RWPE2 (cell line): Measurements from ENCODE around the gene FGF18.
A peak's percentile ranks its signal among the peaks of the same experiment; 100 is the strongest.

Experiments used
- ATAC-seq: fragments of 200-7000 bp; cut with Tn5 transposase; 3 replicates; pipeline ENCODE4 v1.9.1; 2021; ENCODE audit warnings: low read depth
- DNase-seq: peaks from one replicate; pipeline ENCODE4 v3.0.0-alpha.2; 2020; ENCODE audit warnings: low spot score
- H3K27ac ChIP-seq: fragments of 450-650 bp; 2 replicates; pipeline ENCODE4 v1.5.1; 2017; ENCODE audit warnings: mild to moderate bottlenecking; ENCODE audit not compliant: poor library complexity, severe bottlenecking
- H3K27me3 ChIP-seq: fragments of 250-450 bp; sonication (Bioruptor Pico); 2 replicates; pipeline ENCODE4 v1.5.1; 2021; ENCODE audit warnings: mild to moderate bottlenecking, moderate library complexity; ENCODE audit not compliant: insufficient read depth, poor library complexity, severe bottlenecking
- H3K36me3 ChIP-seq: fragments of 250-450 bp; sonication (Bioruptor Pico); 2 replicates; pipeline ENCODE4 v1.5.1; 2020; ENCODE audit warnings: low read depth, mild to moderate bottlenecking, moderate library complexity
- H3K4me1 ChIP-seq: fragments of 250-450 bp; sonication (Bioruptor Pico); 2 replicates; pipeline ENCODE4 v1.5.1; 2021; ENCODE audit warnings: mild to moderate bottlenecking, moderate library complexity; ENCODE audit not compliant: insufficient read depth, poor library complexity, severe bottlenecking
- H3K4me3 ChIP-seq: fragments of 250-450 bp; sonication (Bioruptor Pico); 2 replicates; pipeline ENCODE4 v1.5.1; 2021; ENCODE audit warnings: mild to moderate bottlenecking, moderate library complexity; ENCODE audit not compliant: severe bottlenecking
- H3K9me3 ChIP-seq: fragments of 250-450 bp; sonication (Bioruptor Pico); 2 replicates; pipeline ENCODE4 v1.5.1; 2021; ENCODE audit warnings: mild to moderate bottlenecking, moderate library complexity; ENCODE audit not compliant: severe bottlenecking
- TF ChIP-seq, protein P1 (sequence below): fragments of 450-650 bp; IDR thresholded peaks from one replicate; pipeline ENCODE4 v1.5.1; 2017; ENCODE audit warnings: mild to moderate bottlenecking, moderate library complexity; ENCODE audit not compliant: poor library complexity, severe bottlenecking

FGF18 gene

DNA sequence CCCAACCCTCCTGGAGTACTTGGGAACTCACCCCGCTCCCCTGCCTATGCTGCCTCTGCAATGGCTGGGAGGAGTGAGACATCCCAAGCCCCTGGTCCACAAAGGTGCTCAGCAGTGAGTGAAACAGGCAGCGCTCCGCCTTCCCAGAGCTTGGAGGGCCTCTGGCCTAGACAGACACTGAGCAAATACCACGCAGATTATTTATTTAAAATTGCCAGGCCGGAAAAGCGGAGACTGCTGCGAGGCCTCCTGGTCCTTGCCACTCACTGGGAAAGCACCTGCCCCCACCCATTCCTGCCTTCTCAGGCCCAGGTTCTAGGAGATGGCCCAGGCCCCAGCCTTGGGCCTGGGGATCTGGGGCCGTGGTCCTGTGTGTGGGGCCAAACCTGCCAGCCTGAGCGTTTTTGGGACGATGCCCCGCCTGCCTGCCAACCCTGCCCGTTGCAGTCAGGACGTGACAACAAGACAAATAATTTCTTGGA is 17.4 kb downstream of the FGF18 start:
- Histone ChIP-seq H3K27ac (no peak overlapping the region), H3K36me3 (no peaks in the 10 kb centered on the region), H3K27me3 (no peaks in the 10 kb centered on the region), H3K4me3 (no peak overlapping the region), H3K9me3 (no peaks in the 10 kb centered on the region), H3K4me1 (no peaks in the 10 kb centered on the region)
- TF ChIP-seq, protein P1, sequence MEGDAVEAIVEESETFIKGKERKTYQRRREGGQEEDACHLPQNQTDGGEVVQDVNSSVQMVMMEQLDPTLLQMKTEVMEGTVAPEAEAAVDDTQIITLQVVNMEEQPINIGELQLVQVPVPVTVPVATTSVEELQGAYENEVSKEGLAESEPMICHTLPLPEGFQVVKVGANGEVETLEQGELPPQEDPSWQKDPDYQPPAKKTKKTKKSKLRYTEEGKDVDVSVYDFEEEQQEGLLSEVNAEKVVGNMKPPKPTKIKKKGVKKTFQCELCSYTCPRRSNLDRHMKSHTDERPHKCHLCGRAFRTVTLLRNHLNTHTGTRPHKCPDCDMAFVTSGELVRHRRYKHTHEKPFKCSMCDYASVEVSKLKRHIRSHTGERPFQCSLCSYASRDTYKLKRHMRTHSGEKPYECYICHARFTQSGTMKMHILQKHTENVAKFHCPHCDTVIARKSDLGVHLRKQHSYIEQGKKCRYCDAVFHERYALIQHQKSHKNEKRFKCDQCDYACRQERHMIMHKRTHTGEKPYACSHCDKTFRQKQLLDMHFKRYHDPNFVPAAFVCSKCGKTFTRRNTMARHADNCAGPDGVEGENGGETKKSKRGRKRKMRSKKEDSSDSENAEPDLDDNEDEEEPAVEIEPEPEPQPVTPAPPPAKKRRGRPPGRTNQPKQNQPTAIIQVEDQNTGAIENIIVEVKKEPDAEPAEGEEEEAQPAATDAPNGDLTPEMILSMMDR: no peak
- no peak for ATAC-seq
- DNase-seq: no peak

DNA sequence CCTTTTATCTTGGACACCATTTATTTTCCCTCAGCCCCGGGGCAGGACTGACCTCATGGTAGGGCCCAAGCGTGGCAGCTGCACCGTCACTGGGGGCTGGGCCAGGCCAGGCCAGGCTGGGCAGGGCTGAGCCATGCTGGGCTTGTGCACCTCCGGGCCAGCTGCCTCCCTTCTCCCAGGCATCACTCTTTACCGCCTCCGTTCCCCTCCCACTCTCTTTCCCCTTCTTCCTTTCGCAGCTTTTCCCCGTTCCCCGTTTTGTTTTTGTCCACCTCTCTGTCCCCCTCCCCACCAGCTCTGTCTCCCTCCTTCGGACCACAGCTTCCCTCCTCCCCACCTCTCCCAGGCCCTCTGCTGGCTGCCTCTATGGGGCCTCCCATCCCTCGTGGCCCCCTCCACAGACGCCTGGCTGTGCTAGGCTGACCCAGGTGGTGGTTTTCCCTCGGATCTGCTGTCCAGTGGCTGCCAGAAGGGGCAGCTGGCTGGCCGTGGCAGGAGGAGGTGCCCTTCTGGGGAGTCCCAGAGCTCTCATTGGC is 17.9 kb downstream of the FGF18 start:
- Histone ChIP-seq H3K4me3 (no peak overlapping the region), H3K27me3 (no peaks in the 10 kb centered on the region), H3K4me1 (no peaks in the 10 kb centered on the region), H3K9me3 (no peaks in the 10 kb centered on the region), H3K27ac (no peak overlapping the region), H3K36me3 (no peaks in the 10 kb centered on the region)
- DNase-seq (no peak), ATAC-seq (no peak)
- TF ChIP-seq, protein P1: no peak

DNA sequence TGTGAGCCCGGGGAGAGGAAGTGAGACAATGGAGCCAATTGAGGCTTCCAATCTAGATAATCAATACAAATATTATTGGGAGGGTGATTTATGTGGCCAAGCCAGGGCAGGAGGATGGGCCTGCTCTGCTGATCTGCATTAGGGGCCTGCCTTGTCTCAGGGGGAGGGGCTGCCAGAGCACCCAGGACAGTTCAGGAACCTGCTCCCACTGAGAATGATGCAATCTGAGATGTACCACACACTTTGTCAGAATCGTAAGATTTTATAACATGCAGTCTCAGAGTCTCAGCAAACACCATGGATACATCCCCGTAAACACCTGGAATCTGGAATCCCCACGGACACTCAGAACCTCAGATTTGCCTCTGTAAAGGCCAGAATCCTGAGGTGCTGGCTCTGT is 19.3 kb downstream of the FGF18 start:
- ATAC-seq: no peak
- no peaks in the 10 kb centered on the region for H3K4me1 ChIP-seq
- no peaks in the 10 kb centered on the region for H3K9me3 ChIP-seq
- H3K36me3 ChIP-seq: no peaks in the 10 kb centered on the region
- TF ChIP-seq, protein P1: no peak
- DNase-seq: no peak
- H3K27ac ChIP-seq: no peak overlapping the region
- no peaks in the 10 kb centered on the region for H3K27me3 ChIP-seq
- H3K4me3 ChIP-seq: no peak overlapping the region

DNA sequence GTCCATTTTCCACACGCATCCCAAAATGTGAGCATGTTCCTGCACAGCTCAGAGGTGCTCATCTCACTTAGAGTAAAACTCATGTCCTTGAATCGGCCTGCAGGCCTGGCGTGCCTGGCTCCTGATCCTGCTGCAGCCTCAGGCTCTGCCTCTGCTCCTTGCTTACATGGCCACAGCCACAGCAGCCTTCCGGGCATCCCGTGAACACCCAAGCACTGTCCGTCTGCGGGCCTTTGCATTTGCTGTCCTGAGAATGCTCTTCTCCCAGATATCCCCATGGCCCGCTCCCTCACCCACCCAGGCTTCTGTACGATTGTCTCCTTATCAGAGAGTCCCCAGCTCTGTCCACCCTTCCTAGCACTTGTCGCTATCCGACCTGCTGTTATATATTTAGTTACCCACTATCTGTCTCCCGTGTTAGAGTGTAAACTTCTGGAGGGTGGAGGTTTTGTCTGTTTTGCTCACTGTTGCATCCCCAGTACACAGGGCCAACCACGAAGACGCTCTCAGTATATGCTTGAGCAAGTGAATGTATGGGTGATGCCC is 21.9 kb downstream of the FGF18 start:
- Histone ChIP-seq H3K36me3 (no peaks in the 10 kb centered on the region), H3K9me3 (no peaks in the 10 kb centered on the region), H3K4me3 (no peak overlapping the region), H3K27ac (no peak overlapping the region), H3K4me1 (no peaks in the 10 kb centered on the region), H3K27me3 (no peaks in the 10 kb centered on the region)
- ATAC-seq (peak; percentile 15; the same call in 2 of the 3 replicates), DNase-seq (no peak)
- TF ChIP-seq, protein P1: no peak
